Left renal cortex interstitium (tissue), 4 donors: Measurements from ENCODE around the gene RGR. TPM values are rescaled to one million over a fixed set of nuclear protein-coding genes. Genes with fewer than 3 reads are reported as not detected.

Experiments
- DNase-seq, 4 donors: peaks; one replicate each; pipeline ENCODE4 v3.0.0-alpha.2; 2013; ENCODE audit warnings: low read depth in 4 of 4, low spot score in 2 of 4, missing footprints in 1 of 4
- polyA plus RNA-seq, 4 donors: library from polyadenylated mRNA; unstranded; fragments of 120-200 nt; gene quantifications; one replicate each; pipeline ENCODE4 v1.2.1, GENCODE V29; 2013; ENCODE audit not compliant: insufficient read length in 4 of 4

Gene RGR
- polyA plus RNA-seq, 4 donors, result 0.16 TPM; not detected in 3

GRCh38 chr10:84293171-84293570 lies 48.3 kb downstream of the RGR start:
- DNase-seq, result no peak

DNA sequence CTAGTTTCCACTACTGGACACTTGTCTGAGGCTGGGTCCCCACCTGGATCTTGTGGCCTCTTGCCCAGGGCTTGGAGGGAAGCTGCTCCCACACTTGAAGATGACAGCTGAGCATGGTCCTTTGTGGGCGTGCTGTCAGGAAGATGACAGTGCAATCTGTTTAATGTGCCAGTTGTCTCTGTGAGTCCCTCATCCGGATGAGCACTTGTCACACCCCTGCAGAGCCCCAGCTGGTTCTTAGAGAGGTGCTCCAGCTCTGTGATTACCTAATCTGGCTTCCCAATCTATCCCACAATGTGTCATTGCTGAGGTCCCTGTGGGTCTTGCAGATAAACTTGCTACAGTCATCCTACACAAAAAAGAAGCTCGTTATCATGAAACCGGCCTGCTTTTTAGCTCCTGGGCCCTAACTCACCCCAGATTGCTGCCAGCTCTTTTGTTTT lies 48.7 kb downstream of the RGR start:
- DNase-seq, result no peak

- no peak for DNase-seq
Measured at GRCh38 chr10:84294766-84295447, 50.1 kb downstream of the RGR start.

GRCh38 chr10:84296091-84296981 lies 51.5 kb downstream of the RGR start:
- DNase-seq, result no peak

DNA sequence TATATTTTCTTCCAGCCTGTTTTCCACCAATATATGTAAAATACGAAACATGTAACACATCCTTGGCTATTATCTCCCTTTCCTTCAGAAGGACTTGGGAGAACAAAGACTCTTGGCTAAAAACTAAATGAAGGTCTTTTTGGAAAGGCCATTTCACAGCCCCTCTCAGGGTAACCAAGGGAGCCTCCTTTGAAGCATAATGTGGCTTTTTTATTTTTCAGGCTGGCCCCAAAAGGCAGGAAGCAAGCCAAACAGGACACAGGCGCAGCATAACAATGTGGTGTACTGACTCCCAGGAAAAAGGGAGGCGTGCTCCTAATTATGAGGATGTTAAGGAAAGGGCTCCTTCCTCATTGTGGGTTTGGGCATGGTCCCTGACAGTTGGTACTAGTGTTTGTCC lies 53.2 kb downstream of the RGR start:
- no peak for DNase-seq

DNA sequence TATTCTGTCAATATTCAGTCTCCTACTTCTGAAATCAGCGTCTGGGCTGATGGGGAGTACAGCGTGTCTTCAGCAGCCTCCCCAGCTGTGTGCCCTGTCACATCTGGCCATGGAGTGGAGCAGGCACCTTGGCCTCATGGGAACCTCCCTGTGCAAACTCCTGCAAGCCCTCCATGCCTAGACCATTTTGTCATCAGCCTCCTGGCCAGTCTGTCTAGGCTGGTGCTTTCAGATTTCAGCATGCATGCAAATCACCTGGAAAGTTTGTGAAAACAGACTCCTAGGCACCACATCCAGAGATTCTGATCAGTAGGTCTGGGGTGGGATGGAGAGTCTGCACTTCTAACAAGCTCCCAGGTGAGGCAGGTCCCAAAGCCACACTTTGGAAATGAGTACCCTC lies 57.4 kb downstream of the RGR start:
- DNase-seq, result no peak

DNA sequence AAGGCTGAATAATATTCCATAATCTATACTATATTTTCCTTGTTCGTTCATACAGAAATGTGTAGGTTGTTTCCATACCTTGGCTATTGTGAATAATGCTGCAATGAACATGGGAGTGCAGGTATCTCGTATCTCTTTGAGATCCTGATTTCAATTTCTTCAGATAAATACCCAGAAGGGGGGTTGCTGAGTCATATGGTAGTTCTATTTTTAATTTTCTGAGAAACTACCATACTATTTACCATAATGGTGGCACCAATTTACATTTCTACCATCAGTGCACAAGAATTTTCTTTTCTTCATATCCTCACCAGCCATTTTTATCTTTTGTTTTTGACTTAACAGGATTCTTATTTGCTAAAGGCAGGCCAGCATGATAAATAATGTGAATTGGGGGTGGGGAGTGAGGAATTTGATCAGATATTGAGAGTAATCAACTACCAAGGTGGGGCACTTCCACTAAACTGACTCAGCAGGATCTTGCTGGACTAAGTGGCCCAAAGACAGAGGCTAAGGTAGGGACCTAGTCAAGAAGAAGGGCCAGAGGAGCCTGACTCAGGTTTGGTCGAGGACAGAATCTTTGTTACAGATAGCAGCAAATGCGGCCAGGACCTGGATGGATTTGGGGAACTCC lies 62.0 kb downstream of the RGR start:
- DNase-seq, result no peak

- no peak for DNase-seq
Measured at GRCh38 chr10:84308021-84308420, 63.2 kb downstream of the RGR start.

- DNase-seq, result no peak
Measured at GRCh38 chr10:84308481-84309304, 63.8 kb downstream of the RGR start.

Other genes with a start within 250 kb of the RGR start
- gene GHITM, start 105.5 kb upstream of the RGR start, polyA plus RNA-seq, result 100 to 1,000 TPM; 147 to 199 (median 171) TPM
- gene GPR15LG, start 71.3 kb upstream of the RGR start, polyA plus RNA-seq, result under 1 TPM in 3 of 4 donors, not detected in 1; 0.22 to 0.51 (median 0.46) TPM
- gene CDHR1, start 50.5 kb upstream of the RGR start, polyA plus RNA-seq, result under 1 TPM; 0.64 to 0.99 (median 0.75) TPM
- gene LRIT2, start 19.5 kb upstream of the RGR start, polyA plus RNA-seq, result not detected
- not detected for gene LRIT1, start 3.5 kb upstream of the RGR start, polyA plus RNA-seq
- gene CCSER2, start 83.5 kb downstream of the RGR start, polyA plus RNA-seq, result 10 to 100 TPM; 23.6 to 28.5 (median 26.6) TPM